ENCODE data around the gene ECSCR.
"Not testable (repeated sequence)": the region's sequence is repeated elsewhere in the genome, so short reads cannot be mapped to it uniquely, and the experiment has no call there.

ECSCR gene

DNA sequence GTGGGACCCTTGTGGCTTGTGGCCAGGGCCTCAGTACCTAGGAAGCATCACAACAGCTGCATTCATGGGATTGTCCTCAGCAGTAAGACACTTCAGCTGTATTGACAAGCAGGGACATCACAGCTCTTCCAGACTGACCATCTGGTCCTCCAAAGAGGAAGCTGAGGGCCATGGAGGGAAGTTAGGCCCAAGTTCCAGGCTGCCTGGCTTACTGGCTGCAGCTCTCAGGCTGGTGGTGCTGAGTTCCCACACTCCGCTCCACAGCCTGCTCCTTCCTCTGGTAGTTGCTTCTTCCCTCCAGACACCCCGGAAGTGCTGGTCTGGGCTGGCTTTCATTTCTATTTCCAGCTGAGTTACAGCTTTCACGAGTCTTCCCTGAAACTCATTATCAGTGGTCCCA is 25.7 kb upstream of the ECSCR start:
- no peak overlapping the region for H3K27ac ChIP-seq (ENCODE audit: insufficient read depth, low read length, poor library complexity, severe bottlenecking)
- no peaks in the 10 kb centered on the region for H3K9me3 ChIP-seq (ENCODE audit: control insufficient read depth, low read length)
- no peaks in the 10 kb centered on the region for H3K27me3 ChIP-seq (replicated peaks; ENCODE audit: control insufficient read depth, insufficient read depth, low read length, poor library complexity, severe bottlenecking)
- H3K36me3 ChIP-seq (ENCODE audit: control insufficient read depth, insufficient read depth, low read length), result no peaks in the 10 kb centered on the region
- H3K4me3 ChIP-seq (ENCODE audit: insufficient read depth, low read depth, low read length, poor library complexity, severe bottlenecking), result no peak overlapping the region
- peaks cover 6% of the 10 kb centered on the region for H3K4me1 ChIP-seq (ENCODE audit: control insufficient read depth, insufficient read depth, low read length, poor library complexity, severe bottlenecking)
- no peak for DNase-seq

DNA sequence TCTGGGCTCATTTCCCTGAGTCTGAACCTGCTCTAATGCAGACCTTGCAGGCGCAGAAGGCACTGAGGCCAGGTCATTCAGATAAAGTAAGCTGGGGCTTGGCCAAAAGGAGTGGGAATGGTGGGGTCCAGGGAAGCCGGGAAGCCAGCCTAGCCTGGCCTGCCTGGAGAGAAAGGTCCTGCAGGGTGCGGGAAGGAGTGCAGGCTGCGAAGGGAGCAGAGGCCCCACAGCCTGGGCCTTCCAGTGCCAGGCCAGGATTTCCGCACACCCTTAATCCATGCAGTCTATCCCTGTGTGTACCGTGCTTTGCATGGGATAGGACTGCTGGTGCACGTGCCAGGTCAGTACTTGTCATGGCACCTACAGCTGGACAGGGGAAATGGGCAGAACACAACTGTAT is 23.7 kb upstream of the ECSCR start:
- Histone ChIP-seq H3K36me3 (ENCODE audit: control insufficient read depth, insufficient read depth, low read length) (no peaks in the 10 kb centered on the region), H3K9me3 (ENCODE audit: control insufficient read depth, low read length) (no peaks in the 10 kb centered on the region), H3K27me3 (replicated peaks; ENCODE audit: control insufficient read depth, insufficient read depth, low read length, poor library complexity, severe bottlenecking) (no peaks in the 10 kb centered on the region), H3K27ac (ENCODE audit: insufficient read depth, low read length, poor library complexity, severe bottlenecking) (no peak overlapping the region), H3K4me3 (ENCODE audit: insufficient read depth, low read depth, low read length, poor library complexity, severe bottlenecking) (no peak overlapping the region), H3K4me1 (ENCODE audit: control insufficient read depth, insufficient read depth, low read length, poor library complexity, severe bottlenecking) (peaks cover 16% of the 10 kb centered on the region)
- DNase-seq, result no peak

DNA sequence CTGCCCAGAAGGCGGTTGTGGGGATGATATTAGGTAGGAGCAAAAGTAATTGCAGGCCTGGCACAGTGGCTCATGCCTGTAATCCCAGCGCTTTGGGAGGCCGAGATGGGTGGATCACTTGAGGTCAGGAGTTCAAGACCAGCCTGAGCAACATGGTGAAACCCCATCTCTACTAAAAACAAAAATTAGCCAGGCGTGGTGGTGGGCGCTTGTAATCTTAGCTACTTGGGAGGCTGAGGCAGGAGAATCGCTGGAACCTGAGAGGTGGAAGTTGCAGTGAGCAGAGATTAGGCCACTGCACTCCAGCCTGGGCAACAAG is 20.3 kb upstream of the ECSCR start:
- DNase-seq; H3K27me3 ChIP-seq (replicated peaks; ENCODE audit: control insufficient read depth, insufficient read depth, low read length, poor library complexity, severe bottlenecking); H3K9me3 ChIP-seq (ENCODE audit: control insufficient read depth, low read length): not testable (repeated sequence)
- H3K36me3 ChIP-seq (ENCODE audit: control insufficient read depth, insufficient read depth, low read length), result peaks cover 12% of the 10 kb centered on the region
- H3K4me1 ChIP-seq (ENCODE audit: control insufficient read depth, insufficient read depth, low read length, poor library complexity, severe bottlenecking), result peaks cover 31% of the 10 kb centered on the region
- H3K27ac ChIP-seq (ENCODE audit: insufficient read depth, low read length, poor library complexity, severe bottlenecking), result peak overlapping the region; percentile 84
- H3K4me3 ChIP-seq (ENCODE audit: insufficient read depth, low read depth, low read length, poor library complexity, severe bottlenecking), result peak overlapping the region; percentile 58

DNA sequence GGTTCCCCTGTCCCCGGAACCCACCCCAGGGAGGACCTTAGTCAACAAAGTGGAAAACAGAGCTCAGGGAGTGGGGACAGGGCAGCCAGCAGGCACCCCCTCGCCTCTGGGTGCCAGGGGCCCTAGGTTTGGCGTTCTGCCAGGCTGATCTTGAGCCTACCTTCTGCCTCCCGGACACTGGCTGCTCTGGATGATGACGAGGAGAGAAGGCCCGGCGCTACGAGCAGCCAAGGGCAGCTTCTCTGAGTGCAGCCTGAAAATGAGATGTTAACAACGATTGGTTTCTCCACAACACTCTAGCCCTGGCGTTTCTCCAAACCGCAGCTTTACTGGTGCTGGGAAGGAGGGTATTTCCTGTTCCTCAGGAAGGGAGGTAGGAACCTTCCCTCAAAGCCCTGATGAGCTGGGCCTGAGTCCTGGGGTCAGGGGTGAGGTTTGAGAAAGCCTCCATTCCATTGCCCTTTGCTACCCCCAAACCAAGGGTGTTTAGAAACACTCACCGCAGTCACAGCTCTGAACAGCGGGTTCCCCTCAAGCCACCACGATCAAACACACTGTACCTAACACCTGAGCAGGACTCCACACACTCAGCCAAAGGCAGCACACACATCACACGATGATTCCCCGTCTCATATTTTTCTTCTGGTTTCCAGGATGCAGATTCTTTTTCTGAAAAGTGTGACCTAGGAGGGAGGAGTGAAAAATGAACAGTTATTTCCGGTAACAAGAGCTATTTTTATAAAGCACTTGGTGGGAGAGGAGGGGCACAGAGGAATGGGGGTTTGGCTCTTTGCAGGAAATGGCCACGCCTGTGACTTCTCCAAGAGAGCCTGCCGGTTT is 19.7 kb upstream of the ECSCR start, which contains the start of gene STING1:
TSS of gene STING1 (minus strand) at position 709 of the 840 bp plus-strand sequence. CDS start 1,054 bp downstream, outside the sequence.
- Histone ChIP-seq H3K27ac (ENCODE audit: insufficient read depth, low read length, poor library complexity, severe bottlenecking) (peak within 1 kb of the TSS; percentile 84), H3K27me3 (replicated peaks; ENCODE audit: control insufficient read depth, insufficient read depth, low read length, poor library complexity, severe bottlenecking) (no peaks in the 10 kb centered on the region), H3K4me3 (ENCODE audit: insufficient read depth, low read depth, low read length, poor library complexity, severe bottlenecking) (peak within 1 kb of the TSS; percentile 58), H3K4me1 (ENCODE audit: control insufficient read depth, insufficient read depth, low read length, poor library complexity, severe bottlenecking) (peaks cover 31% of the 10 kb centered on the region), H3K9me3 (ENCODE audit: control insufficient read depth, low read length) (no peaks in the 10 kb centered on the region), H3K36me3 (ENCODE audit: control insufficient read depth, insufficient read depth, low read length) (peaks cover 18% of the 10 kb centered on the region)
- DNase-seq, result peak; percentile 45 to 64 (median 56)

DNA sequence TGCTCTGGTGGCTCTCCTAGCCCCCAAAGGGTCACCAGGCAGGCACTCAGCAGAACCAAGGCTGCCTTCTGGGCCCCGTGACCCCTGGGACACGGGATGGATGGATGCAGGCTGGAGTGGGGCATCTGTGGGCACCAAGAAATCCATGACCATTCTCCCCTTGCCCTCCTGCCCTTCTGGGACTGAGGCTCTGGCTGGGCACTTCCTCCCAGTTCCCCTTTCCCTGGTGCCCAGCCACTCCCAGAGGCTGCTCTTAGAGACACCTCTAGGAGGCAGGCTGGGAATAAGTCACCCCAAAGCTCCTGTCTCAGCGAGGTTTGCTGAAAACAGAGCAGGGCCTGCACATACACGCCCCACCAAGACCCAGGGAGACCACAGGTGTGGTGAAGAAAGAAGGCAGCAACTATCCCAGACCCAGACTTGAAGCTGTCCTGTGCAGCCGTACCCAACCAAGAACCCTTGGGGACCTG is 19.1 kb upstream of the ECSCR start:
- Histone ChIP-seq H3K4me1 (ENCODE audit: control insufficient read depth, insufficient read depth, low read length, poor library complexity, severe bottlenecking) (peaks cover 31% of the 10 kb centered on the region), H3K27ac (ENCODE audit: insufficient read depth, low read length, poor library complexity, severe bottlenecking) (peak overlapping the region; percentile 84)
- no peak for DNase-seq

DNA sequence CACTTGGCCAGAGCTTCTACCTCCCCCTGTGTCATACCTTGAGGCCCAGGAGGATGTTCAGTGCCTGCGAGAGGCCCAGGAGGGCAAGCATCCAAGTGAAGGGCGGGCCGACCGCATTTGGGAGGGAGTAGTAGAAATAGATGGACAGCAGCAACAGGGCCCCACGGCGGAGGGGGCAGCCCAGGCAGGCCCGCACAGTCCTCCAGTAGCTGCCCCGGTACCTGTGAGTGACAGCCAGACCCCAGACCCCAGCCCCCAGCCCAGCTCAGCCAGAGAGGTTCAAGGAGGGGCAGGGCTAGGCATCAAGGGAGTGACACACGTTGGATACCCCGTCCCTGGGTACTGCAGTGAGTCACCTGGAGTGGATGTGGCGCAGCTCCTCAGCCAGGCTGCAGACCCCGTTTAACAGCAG is 18.6 kb upstream of the ECSCR start:
- H3K27ac ChIP-seq (ENCODE audit: insufficient read depth, low read length, poor library complexity, severe bottlenecking), result peak overlapping the region; percentile 84
- H3K36me3 ChIP-seq (ENCODE audit: control insufficient read depth, insufficient read depth, low read length), result peaks cover 25% of the 10 kb centered on the region
- peak overlapping the region; percentile 58 for H3K4me3 ChIP-seq (ENCODE audit: insufficient read depth, low read depth, low read length, poor library complexity, severe bottlenecking)
- H3K9me3 ChIP-seq (ENCODE audit: control insufficient read depth, low read length), result no peaks in the 10 kb centered on the region
- H3K27me3 ChIP-seq (replicated peaks; ENCODE audit: control insufficient read depth, insufficient read depth, low read length, poor library complexity, severe bottlenecking), result no peaks in the 10 kb centered on the region
- H3K4me1 ChIP-seq (ENCODE audit: control insufficient read depth, insufficient read depth, low read length, poor library complexity, severe bottlenecking), result peaks cover 33% of the 10 kb centered on the region
- DNase-seq, result peak in 1 of 3 donors; percentile 41

More for the DNA sequence above, 19.1 kb upstream of the ECSCR start:
- Histone ChIP-seq H3K4me3 (ENCODE audit: insufficient read depth, low read depth, low read length, poor library complexity, severe bottlenecking) (peak overlapping the region; percentile 58), H3K9me3 (ENCODE audit: control insufficient read depth, low read length) (no peaks in the 10 kb centered on the region), H3K36me3 (ENCODE audit: control insufficient read depth, insufficient read depth, low read length) (peaks cover 23% of the 10 kb centered on the region), H3K27me3 (replicated peaks; ENCODE audit: control insufficient read depth, insufficient read depth, low read length, poor library complexity, severe bottlenecking) (no peaks in the 10 kb centered on the region)

DNA sequence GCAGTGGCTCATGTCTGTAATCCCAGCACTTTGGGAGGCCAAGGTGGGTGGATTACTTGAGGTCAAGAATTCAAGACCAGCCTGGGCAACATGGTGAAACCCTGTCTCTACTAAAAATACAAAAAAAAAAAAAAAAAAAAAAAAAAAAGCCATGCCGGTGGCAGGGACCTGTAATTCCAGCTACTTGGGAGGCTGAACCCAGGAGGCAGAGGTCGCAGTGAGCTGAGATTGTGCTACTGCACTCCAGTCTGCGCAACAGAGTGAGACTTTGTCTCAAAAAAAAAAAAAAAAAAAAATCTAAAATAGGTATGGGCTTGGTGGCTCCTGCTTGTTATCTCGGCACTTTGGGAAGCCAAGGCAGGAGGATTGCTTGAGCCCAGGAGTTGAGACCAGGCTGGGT is 17.2 kb upstream of the ECSCR start:
- H3K4me3 ChIP-seq (ENCODE audit: insufficient read depth, low read depth, low read length, poor library complexity, severe bottlenecking); H3K27me3 ChIP-seq (replicated peaks; ENCODE audit: control insufficient read depth, insufficient read depth, low read length, poor library complexity, severe bottlenecking); H3K9me3 ChIP-seq (ENCODE audit: control insufficient read depth, low read length); DNase-seq: not testable (repeated sequence)
- Histone ChIP-seq H3K36me3 (ENCODE audit: control insufficient read depth, insufficient read depth, low read length) (peaks cover 27% of the 10 kb centered on the region), H3K4me1 (ENCODE audit: control insufficient read depth, insufficient read depth, low read length, poor library complexity, severe bottlenecking) (peaks cover 44% of the 10 kb centered on the region), H3K27ac (ENCODE audit: insufficient read depth, low read length, poor library complexity, severe bottlenecking) (peak overlapping the region; percentile 4)

DNA sequence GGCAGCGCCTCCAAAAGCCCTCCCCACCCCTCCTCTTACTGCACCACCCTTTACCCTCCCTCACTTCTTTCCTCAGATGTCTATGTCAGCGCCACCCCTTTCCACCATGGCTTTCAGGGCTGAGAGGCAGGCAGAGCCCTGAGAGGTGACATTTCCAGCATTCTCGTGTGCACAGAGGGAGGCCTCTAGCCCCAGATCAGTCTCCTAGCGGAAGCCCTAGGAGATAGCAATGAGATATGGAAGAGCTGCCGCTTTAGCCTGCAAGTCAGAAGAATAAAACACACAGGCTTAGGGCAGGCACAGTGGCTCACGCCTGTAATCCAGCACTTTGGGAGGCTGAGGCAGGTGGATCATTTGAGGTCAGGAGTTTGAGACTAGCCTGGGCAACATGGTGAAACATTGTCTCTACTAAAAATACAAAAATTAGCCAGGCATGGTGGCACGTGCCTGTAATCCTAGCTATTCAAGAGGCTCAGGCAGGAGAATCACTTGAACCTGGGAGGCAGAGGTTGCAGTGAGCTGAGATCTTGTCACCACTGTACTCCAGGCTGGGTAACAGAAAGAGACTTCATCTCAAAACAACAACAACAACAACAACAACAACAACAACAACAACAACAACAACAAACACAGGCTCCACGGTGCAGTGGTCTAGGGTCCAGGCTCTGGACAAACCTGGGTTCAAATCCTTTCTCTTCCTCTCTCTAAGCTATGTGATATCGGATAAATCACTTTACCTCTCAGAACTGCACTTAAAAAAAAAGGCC is 16.3 kb upstream of the ECSCR start:
- H3K9me3 ChIP-seq (ENCODE audit: control insufficient read depth, low read length); H3K4me3 ChIP-seq (ENCODE audit: insufficient read depth, low read depth, low read length, poor library complexity, severe bottlenecking); H3K27me3 ChIP-seq (replicated peaks; ENCODE audit: control insufficient read depth, insufficient read depth, low read length, poor library complexity, severe bottlenecking); DNase-seq; H3K27ac ChIP-seq (ENCODE audit: insufficient read depth, low read length, poor library complexity, severe bottlenecking): not testable (repeated sequence)
- peaks cover 50% of the 10 kb centered on the region for H3K4me1 ChIP-seq (ENCODE audit: control insufficient read depth, insufficient read depth, low read length, poor library complexity, severe bottlenecking)
- H3K36me3 ChIP-seq (ENCODE audit: control insufficient read depth, insufficient read depth, low read length), result peaks cover 27% of the 10 kb centered on the region

DNA sequence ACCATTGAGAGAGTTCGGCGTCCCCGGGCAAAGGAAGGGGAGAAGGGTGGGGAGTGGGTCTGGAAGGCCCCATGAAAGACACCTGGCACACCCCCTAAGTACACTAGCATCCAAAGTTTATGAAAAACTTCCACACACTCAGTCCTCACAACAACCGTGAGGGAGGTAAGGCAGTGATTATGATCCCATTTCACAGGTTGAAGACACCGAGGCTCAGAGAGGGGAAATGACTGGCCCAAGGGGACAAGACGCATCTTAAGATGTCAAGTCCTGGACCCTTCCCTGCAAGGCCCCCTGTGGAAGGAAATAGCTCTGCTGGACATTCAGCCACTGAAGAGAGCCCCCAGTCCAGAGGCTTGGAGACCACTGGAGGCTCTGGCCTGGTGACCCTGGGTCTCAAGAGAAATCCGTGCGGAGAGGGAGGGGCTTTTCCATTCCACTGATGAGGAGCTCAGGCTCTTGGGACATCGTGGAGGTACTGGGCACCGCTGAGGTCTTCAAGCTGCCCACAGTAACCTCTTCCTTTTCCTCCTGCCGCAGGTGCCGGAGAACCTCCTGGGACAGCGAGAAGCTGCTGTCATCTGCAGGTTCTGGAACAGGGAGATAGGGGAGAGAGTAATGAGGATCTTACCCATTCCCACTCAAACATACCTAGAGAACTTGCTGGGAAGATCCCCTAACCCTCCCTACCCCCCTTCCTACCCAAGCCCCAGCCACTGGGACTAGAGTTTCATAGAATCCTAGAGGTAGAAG is 13.5 kb upstream of the ECSCR start:
- DNase-seq, result no peak
- no peaks in the 10 kb centered on the region for H3K9me3 ChIP-seq (ENCODE audit: control insufficient read depth, low read length)
- H3K27me3 ChIP-seq (replicated peaks; ENCODE audit: control insufficient read depth, insufficient read depth, low read length, poor library complexity, severe bottlenecking), result no peaks in the 10 kb centered on the region
- peaks cover 27% of the 10 kb centered on the region for H3K36me3 ChIP-seq (ENCODE audit: control insufficient read depth, insufficient read depth, low read length)
- peaks cover 63% of the 10 kb centered on the region for H3K4me1 ChIP-seq (ENCODE audit: control insufficient read depth, insufficient read depth, low read length, poor library complexity, severe bottlenecking)
- no peak overlapping the region for H3K4me3 ChIP-seq (ENCODE audit: insufficient read depth, low read depth, low read length, poor library complexity, severe bottlenecking)
- H3K27ac ChIP-seq (ENCODE audit: insufficient read depth, low read length, poor library complexity, severe bottlenecking), result peak overlapping the region; percentile 47
